ENCODE measurements around the gene TNIK.

- TF ChIP-seq POLR2A (IDR thresholded peaks at IDR 0.05; ENCODE audit: low read depth, low read length) (no peak), CHD1 (IDR thresholded peaks at IDR 0.05; ENCODE audit: low read depth, low read length) (no peak), CTCF (conservative IDR thresholded peaks at IDR 0.05; ENCODE audit: low read depth, low read length) (no peak), RFX5 (IDR thresholded peaks at IDR 0.05; ENCODE audit: low read depth, low read length) (no peak), CEBPB (IDR thresholded peaks at IDR 0.05; ENCODE audit: low read depth, low read length) (no peak), RAD21 (IDR thresholded peaks at IDR 0.05; ENCODE audit: low read length) (no peak), MAFK (IDR thresholded peaks at IDR 0.05; ENCODE audit: low read depth, low read length) (no peak), USF2 (IDR thresholded peaks at IDR 0.05; ENCODE audit: low read depth, low read length) (no peak), MXI1 (IDR thresholded peaks at IDR 0.05; ENCODE audit: borderline replicate concordance, low read depth, low read length) (no peak), BHLHE40 (IDR thresholded peaks at IDR 0.05; ENCODE audit: low read depth, low read length) (no peak), RCOR1 (IDR thresholded peaks at IDR 0.05; ENCODE audit: insufficient replicate concordance, low read length) (no peak), ELK1 (IDR thresholded peaks at IDR 0.05; ENCODE audit: borderline replicate concordance, low read depth, low read length) (no peak)
Measured at GRCh38 chr3:171286580-171287249, 173.5 kb downstream of the TNIK start.

Data from IMR-90 (cell line).